GM18498 (cell line): Measurements from ENCODE around the gene SRCAP.

Experiments
- ATAC-seq: cut with Tn5 transposase; IDR thresholded peaks from one replicate; pipeline ENCODE4 v1.9.1; 2021; ENCODE audit warnings: mild to moderate bottlenecking, moderate library complexity; ENCODE audit not compliant: unreplicated experiment

The SRCAP gene

DNA sequence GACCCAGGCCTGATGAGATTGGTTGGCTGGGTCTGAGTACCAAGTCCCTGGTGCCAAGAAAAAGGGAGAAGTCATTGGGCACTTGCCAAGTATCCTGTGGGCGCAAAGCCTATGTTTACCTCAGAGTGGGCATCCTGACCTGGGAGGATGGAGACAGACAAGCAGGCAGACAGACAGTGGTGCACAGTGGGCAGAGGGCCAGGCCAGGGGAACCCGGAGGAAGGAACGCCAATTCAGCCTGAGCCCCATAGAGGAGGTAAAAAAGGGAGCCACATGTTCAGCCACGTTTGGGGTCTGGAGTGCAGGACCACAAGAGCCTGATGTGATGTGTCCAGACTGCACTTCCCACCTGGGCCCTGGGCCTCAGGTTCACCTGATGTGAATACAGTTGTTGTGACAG, 54.6 kb downstream of the SRCAP start:
- no peak for ATAC-seq

DNA sequence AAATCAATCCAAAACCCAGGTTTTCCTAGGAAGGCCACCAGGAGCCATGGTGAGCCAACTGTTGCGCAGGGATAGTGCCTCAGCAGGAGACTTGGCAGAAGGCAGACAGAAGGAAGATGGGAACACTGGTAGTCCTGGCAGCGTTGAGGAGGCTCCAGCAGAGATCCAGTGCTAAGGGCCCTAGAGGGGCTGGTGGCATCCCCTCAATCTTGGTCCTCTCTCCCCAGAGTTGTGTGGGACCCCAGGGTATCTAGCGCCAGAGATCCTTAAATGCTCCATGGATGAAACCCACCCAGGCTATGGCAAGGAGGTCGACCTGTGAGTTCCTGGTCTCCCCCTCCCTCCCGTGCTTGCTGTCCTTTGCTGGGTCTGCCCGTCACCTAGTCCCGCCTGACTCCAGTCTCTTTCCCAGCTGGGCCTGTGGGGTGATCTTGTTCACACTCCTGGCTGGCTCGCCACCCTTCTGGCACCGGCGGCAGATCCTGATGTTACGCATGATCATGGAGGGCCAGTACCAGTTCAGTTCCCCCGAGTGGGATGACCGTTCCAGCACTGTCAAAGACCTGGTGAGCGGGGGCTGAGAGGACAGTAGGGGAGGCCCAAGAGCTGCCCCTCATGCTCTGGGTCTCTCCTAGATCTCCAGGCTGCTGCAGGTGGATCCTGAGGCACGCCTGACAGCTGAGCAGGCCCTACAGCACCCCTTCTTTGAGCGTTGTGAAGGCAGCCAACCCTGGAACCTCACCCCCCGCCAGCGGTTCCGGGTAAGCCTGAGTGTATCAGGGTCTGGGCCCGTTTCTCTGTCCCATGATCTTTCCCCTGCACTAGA, 57.2 kb downstream of the SRCAP start:
- ATAC-seq, result no peak

DNA sequence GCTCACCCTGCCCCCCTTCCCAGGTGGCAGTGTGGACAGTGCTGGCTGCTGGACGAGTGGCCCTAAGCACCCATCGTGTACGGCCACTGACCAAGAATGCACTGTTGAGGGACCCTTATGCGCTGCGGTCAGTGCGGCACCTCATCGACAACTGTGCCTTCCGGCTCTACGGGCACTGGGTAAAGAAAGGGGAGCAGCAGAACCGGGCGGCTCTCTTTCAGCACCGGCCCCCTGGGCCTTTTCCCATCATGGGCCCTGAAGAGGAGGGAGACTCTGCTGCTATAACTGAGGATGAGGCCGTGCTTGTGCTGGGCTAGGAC, 57.8 kb downstream of the SRCAP start:
- no peak for ATAC-seq

DNA sequence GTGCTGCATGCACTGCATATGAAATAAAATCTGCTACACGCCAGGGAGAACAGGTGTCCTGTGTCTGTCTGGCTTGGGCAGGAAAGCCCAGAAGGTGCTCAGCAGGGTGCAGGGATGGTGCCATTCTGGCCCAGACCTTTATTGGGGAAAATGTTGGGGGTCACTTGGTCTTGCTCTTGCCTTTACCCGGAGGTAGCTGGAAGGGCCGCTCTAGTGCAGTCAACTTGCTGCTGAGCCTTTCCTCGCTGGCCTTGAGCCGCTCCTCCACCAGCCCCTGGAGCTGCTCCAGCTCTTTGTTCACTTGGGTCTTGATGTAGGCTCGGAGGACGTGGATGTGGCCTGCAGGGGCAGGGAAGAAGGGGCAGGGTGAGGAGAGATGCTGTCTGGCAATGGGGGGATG, 58.3 kb downstream of the SRCAP start:
- ATAC-seq, result no peak

DNA sequence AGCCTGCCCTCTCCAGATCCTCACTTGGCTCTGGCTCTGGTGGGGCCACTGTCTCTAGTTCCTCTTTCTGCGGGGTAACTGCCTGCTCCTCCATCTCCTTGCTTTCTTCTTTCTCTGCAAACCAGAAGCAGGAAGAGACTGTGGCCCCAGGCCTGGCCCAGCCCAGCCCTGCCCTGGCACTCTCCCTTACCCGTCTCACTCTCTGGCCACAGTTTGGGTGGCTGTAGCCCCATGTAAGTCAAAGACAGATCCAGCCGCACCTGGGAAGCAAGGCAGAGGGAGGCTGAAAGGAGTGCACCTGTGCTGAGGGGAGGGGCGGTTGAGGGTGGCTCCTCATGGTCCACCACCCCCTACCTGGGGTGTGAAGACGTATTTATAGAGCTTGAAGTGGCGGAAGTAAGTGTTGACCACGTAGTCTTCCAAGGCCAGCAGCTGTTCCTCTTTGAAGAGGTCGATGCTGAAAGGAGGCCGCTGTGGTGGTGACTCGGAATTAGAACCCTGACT, 60.1 kb downstream of the SRCAP start:
- ATAC-seq, result no peak

DNA sequence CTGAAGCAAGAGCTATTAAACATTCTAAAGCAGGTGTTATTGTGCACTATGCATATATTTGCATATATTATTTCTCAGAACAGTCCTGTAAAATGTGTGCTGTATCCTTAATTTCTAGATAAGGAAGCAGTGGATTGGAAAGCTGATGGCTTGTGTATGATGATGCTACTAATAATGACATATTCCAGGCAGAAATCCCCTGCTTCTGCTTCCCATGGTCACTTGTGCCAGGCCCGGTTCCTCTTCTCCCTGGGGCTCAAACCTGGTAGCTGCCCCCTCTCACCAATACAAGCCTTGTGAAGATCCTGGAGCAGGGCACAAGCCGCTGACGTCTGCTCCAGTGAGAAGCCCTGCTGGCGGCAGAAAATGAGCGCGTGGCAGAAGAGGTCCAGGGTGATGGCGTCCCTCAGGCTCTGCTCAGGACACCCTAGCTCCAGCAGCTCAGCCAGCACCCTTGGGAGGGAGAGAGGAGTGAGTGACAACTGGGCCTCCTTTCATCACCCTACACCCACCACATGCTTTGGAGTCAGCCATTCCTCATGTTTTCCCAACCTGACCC, 61.1 kb downstream of the SRCAP start:
- no peak for ATAC-seq

DNA sequence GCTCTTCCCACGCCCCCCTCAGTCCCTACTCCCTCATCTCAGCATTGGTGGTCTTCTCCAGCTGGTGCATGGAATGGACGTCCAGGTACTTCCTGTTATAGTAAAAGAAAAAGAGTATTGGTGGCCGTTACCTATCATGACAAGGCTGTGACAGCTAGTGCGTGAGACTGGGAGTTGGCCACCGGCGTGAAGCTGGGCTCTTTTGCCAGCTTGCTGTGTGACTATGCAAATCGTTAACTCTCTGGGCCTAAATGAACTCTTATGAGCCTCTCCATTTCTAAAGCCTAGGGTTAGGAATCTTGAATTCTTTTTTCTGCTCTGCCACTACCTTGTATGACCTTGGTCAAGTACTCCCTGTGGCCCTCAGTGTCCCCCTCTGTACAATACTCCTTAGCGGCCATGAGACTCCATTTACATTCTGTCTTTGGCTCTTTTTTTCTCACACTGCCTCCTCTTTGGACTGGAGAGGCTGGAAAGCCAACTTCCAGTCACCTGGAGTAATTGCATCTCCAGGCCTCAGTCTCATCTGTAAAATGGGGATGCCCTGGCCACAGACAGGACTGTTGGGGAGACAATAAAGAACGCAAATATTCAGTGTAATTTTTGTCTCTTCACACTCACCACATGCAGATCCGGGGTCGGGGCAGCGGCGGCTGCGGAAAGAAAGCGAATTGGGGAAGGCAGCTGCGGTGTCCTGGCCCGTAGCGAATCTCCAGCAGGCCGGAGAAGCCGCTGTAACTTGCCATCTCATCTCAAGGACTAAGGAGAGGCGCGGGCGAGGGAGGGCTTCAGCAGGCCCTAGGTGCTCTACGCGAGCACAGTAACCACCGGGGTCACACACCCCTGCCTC, 61.8 kb downstream of the SRCAP start:
- ATAC-seq, result no peak

DNA sequence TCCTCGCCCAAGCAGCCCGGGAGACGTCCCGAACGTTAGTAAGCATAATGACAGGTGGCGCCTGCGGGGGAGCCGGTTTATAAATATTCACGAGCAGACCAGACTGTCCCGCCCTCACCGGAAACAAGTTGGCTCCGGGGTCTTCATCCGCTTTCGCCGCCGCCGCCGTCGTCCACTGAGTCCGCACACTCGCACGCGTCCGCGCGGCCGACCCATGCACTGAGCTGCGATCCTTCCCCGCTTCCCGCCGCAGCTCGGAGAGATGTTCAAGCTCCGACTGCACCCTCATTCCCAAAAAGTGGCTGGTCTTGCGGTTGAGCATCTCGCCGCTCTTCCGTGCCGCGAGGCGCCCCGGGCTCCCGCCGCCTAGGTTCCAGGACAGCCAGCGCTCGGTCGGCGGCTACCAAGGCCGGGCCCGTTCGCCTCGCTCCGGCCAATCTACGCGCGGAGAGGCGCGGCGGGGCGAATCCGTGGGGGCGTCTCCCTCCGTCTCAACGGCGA, 62.5 kb downstream of the SRCAP start:
- ATAC-seq, result peak; percentile 31

DNA sequence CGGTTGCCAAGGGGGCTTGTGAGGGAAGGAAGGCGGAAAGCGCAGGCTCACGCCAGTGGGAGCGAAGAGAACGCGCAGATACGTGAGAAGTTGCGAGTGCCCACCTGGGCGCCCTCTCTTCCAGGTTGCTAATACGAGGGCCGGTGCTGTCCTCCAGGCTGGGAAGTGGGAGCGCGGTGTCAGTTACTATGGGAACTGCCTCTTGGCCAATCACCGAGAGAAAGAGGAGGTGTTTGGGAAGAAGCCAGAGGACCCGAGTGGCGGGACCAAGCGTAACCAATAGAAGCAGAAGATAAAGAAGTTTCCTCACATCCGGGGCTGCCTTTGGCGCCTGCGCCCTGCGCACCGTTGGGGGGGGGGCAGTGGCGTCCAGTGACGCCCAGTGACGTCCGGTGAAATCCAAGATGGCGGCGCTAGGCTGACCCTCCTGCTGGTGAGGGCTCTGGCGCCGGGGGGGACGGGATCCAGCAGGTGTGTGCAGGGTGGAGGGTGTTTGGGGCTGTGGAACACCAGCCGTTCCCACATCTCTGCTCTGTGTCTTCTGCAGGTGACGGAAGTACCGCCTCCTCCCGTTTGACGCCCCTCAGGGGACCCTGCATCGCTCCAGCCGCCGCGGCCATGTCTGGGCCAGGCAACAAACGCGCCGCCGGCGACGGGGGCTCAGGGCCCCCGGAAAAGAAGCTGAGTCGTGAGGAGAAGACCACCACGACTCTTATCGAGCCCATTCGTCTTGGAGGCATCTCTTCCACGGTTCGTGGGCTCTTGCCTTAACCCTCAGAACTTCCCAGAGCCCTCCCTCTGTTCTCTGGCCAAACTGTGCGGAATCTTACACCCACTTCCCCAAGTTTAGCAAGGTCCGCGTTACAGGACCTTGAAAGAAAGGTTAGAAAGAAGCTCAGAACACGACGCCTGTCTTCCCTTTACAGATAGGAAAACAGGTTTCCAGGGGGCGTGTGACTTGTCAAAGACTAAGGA, 63.2 kb downstream of the SRCAP start, which contains the start of the genes CFAP119 and RNF40:
CFAP119 (minus strand) TSS at position 135 of the 975 bp plus-strand sequence. CDS start 314 bp downstream, outside the sequence.
RNF40 (plus strand) TSS at position 395 of the 975 bp plus-strand sequence; CDS start at position 619, 224 bp downstream.
- peak; percentile 82 for ATAC-seq

DNA sequence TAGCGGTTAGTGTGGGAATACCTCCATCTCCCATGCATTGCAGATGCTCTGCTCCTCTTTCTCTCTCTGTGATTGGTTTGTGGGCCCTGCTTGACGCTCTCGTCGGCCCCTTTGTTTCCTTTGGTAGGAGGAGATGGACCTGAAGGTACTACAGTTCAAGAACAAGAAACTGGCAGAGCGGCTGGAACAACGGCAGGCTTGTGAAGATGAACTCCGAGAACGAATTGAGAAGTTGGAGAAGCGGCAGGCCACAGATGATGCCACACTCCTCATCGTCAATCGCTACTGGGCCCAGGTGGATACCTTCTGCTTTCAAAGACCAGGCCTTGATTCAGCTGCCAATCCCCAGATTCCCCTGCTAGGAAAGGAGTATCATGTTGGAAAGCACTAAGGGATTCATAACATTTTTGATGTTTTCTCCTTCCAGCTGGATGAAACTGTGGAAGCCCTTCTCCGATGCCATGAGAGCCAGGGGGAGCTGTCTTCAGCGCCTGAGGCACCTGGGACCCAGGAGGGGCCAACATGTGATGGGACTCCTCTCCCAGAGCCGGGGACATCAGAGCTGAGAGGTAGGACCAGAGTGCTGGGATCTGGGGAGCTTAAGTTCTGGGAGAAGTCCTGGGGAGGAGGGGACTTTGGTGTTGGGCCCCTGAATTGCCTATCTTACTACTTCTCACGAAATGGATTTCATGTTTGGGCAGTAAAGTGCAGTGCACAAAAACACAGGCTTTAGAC, 64.2 kb downstream of the SRCAP start:
- no peak for ATAC-seq

DNA sequence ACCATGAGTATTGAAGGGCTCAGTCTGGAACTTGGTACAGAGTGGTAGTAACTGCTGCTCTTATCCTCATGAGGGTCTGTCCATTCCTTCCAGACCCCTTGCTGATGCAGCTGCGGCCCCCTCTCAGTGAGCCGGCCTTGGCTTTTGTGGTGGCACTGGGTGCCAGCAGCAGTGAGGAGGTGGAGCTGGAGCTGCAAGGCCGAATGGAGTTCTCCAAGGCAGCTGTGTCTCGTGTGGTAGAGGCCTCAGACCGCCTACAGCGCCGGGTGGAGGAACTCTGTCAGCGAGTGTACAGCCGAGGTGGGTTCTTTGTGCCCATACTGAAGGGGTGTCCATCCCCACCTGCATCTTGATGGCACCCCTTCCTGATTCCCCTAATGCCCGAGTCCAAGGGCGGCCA, 65.1 kb downstream of the SRCAP start:
- ATAC-seq, result no peak

DNA sequence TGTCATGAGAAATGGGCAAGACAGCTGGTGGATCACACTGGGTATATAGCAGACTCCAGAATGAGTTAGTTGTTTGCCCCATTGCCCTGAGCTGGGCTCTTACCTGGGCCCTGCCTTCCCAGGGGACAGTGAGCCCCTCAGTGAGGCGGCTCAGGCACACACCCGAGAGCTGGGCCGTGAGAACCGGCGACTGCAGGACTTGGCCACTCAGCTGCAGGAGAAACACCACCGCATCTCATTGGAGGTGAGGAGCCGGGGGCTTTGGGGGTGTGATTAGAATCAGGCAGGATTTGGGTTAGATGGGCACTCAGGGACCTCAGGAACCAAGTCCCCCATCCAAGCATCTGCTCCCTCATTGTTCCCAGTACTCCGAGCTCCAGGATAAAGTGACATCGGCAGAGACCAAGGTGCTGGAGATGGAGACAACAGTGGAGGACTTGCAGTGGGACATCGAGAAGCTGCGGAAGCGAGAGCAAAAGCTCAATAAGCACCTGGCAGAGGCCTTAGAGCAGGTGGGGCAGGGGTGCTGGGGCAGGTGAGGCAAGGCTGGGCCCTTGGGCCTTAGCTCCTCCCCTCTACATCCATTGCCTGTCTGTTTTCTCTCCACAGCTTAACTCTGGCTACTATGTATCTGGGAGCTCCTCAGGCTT, 66.0 kb downstream of the SRCAP start:
- no peak for ATAC-seq

DNA sequence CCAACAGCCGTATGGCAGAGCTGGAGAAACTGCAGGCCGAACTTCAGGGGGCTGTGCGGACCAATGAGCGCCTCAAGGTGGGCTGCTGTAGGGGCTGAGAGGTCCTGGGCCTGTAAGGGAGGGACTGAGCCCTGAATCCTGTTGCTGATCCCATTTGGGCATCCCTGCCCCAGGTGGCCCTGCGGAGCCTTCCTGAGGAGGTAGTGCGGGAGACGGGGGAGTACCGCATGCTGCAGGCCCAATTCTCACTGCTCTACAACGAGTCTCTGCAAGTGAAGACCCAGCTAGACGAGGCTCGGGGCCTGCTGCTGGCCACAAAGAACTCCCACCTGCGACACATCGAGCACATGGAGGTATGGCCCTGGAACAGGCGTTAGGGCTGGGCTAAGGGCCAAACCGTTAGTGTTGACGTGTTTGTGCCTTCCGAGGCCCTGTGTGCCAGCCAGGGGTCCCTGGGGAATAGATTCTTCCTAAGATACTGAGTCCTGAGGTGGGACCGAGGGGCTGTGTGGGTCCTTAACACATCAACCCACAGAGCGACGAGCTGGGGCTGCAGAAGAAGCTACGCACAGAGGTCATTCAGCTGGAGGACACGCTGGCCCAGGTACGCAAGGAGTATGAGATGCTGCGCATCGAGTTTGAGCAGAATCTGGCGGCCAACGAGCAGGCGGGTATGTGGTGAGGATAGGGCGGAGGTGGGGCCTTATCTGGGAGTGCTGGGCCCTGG, 67.4 kb downstream of the SRCAP start:
- no peak for ATAC-seq

DNA sequence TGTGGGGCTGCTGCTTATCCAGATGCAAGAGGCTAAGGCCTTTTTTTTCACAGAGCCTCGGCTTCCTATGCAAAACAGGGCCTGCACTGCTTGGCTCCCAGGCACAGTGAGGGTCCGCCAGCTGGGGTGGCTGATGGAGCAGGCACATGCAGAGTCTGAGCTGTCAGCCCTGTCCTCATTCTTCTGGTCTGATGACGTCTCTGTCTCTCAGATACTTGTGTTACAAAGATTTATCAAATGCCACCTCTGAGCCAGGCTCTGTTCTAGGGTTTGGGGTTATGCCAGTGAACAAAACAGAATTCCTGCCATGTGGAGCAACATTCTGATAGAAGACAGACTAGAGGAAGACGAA, 67.9 kb downstream of the SRCAP start:
- no peak for ATAC-seq

DNA sequence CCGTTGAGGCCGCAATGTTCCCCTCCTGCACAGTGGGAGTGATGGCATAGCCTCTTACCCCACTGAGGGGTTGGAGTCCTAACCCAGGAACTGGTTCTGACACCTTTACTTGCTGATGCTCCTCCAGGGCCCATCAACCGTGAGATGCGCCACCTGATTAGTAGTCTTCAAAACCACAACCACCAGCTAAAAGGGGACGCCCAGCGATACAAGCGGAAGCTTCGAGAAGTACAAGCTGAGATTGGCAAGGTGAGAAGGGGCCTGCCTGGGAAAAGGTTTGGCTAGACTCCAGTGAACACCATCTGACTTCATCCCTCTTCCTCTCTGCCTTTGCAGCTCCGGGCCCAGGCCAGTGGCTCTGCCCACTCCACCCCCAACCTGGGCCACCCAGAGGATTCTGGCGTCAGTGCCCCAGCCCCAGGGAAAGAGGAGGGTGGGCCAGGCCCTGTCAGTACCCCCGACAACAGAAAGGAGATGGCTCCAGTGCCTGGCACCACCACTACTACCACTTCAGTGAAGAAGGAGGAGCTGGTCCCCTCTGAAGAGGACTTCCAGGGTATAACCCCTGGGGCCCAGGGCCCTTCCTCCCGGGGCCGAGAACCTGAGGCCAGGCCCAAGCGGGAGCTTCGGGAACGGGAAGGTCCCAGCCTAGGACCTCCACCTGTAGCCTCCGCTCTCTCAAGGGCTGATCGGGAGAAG, 68.9 kb downstream of the SRCAP start:
- ATAC-seq, result no peak

DNA sequence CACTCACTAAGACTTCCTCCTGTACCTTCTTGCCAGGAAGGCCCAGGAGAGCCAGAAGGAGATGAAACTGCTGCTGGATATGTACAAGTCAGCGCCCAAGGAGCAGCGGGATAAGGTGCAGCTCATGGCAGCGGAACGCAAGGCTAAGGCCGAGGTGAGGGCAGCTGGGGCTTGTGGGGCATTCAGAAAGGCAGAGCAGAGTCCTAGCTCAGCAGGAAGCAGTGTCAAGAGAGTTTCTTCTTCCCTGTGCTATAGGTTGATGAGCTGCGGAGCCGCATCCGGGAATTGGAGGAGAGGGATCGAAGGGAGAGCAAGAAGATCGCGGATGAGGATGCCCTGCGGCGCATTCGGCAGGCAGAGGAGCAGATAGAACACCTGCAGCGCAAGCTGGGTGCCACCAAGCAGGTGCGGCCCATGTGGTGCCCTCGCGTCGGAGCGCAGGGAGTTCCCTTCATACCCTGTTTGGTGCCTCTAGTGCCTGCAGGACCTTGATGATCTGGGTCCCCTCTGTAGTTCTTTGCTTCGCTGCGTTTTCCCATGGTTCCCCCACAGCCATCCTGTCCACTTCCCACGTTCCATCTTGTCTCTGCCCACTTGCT, 69.7 kb downstream of the SRCAP start:
- no peak for ATAC-seq

DNA sequence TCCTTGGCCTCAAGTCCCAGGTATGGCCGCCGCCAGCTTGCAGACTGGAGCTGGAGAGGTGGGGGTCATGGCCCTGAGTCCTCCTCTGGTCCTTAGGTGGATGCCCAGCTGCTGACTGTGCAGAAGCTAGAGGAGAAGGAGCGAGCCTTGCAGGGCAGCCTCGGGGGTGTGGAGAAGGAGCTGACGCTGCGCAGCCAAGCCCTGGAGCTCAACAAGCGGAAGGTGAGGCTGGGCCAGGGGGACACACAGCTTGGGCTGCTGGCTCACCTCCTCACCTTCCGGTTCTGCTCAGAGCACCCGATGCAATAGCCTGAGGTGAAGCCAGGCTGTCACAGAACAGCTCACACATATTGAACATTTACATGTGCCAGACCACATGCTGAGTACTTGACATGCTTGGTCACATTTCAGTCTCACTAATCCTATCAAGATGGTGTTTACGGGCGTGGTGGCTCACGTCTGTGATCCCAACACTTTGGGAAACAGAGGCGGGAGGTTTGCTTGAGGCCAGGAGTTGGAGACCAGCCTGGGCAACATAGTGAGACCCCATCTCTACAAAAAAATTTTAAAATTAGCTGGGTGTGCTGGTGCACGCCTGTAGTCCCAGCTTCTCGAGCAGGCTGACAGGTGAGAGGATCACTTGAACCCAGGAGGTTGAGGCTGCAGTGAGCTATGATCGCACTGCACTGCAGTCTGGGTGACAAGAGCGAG, 70.6 kb downstream of the SRCAP start:
- ATAC-seq, result no peak
